OCI-LY7 (cell line): ENCODE results near the gene AREL1. TPM values are rescaled to one million over a fixed set of nuclear protein-coding genes. Genes with fewer than 3 reads are reported as not detected.

Experiments used
- BruUV-seq: library from RNA; stranded (reverse); fragments of 400-500 nt; replicated peaks from 2 replicates; lab custom pipeline; 2021; lab: Mats Ljungman, UMichigan
- CTCF ChIA-PET: fragments of 300-600 bp; sonication (Branson Sonifier 250); formaldehyde crosslinking; loops from one replicate; lab custom pipeline; 2022; ENCODE audit warnings: antibody characterized with exemption; ENCODE audit not compliant: unreplicated experiment; lab: Charles Lee
- POLR2A ChIA-PET: fragments of 300-600 bp; sonication (Branson Sonifier 250); formaldehyde crosslinking; loops from one replicate; lab custom pipeline; 2022; ENCODE audit warnings: antibody characterized with exemption; lab: Charles Lee
- DNase-seq: peaks from one replicate; pipeline ENCODE4 v3.0.0-alpha.2; 2015; ENCODE audit warnings: low spot score
- H2AFZ ChIP-seq: fragments of 200-600 bp; sonication (generic), shearing (Covaris generic); 2 replicates; pipeline ENCODE4 v1.6.1; 2014; ENCODE audit warnings: mild to moderate bottlenecking, antibody characterized with exemption, low read length, moderate library complexity
- H3K27ac ChIP-seq: fragments of 200-600 bp; sonication (generic); 2 replicates; pipeline ENCODE4 v1.5.1; 2014; ENCODE audit warnings: mixed run types, low read depth, mild to moderate bottlenecking, moderate library complexity, low read length, inconsistent platforms; ENCODE audit not compliant: poor library complexity, severe bottlenecking
- H3K36me3 ChIP-seq: fragments of 200-600 bp; sonication (generic); 2 replicates; pipeline ENCODE4 v1.6.1; 2014; ENCODE audit warnings: mild to moderate bottlenecking, antibody characterized with exemption, low read length, moderate library complexity, mixed read lengths; ENCODE audit not compliant: insufficient read depth
- H3K4me1 ChIP-seq: fragments of 200-600 bp; sonication (generic); 2 replicates; pipeline ENCODE4 v1.5.1; 2014; ENCODE audit warnings: mild to moderate bottlenecking, low read length; ENCODE audit not compliant: insufficient read depth, poor library complexity, severe bottlenecking
- H3K4me2 ChIP-seq: fragments of 200-600 bp; sonication (generic); 2 replicates; pipeline ENCODE4 v1.6.1; 2014; ENCODE audit warnings: mild to moderate bottlenecking, low read length
- H3K4me3 ChIP-seq: fragments of 200-600 bp; sonication (generic); 2 replicates; pipeline ENCODE4 v1.5.1; 2014; ENCODE audit warnings: mild to moderate bottlenecking, low read depth, low read length; ENCODE audit not compliant: poor library complexity, severe bottlenecking
- H3K79me2 ChIP-seq: fragments of 200-600 bp; sonication (generic); 2 replicates; pipeline ENCODE4 v1.6.1; 2016; ENCODE audit warnings: low read depth, mild to moderate bottlenecking, low read length, moderate library complexity, mixed read lengths; ENCODE audit not compliant: insufficient read depth
- H3K9me2 ChIP-seq: fragments of 200-600 bp; sonication (generic); 2 replicates; pipeline ENCODE4 v1.6.1; 2016; ENCODE audit warnings: mild to moderate bottlenecking, low read length, mixed read lengths; ENCODE audit not compliant: insufficient read depth
- H3K9me3 ChIP-seq: fragments of 200-600 bp; sonication (generic); 2 replicates; pipeline ENCODE4 v1.6.1; 2014; ENCODE audit warnings: mild to moderate bottlenecking, mixed run types, low read length, mixed read lengths
- H4K20me1 ChIP-seq: fragments of 200-600 bp; sonication (generic); 2 replicates; pipeline ENCODE4 v1.6.1; 2014; ENCODE audit warnings: mild to moderate bottlenecking, antibody characterized with exemption, low read length, moderate library complexity, mixed read lengths; ENCODE audit not compliant: insufficient read depth
- CTCF ChIP-seq: fragments of 200-600 bp; sonication (generic); conservative IDR thresholded peaks from 2 replicates; pipeline ENCODE4 v1.5.1; 2014; ENCODE audit warnings: mild to moderate bottlenecking, antibody characterized with exemption, low read length, moderate library complexity, mixed read lengths
- EZH2phosphoT487 ChIP-seq: fragments of 200-600 bp; sonication (generic); IDR thresholded peaks from 2 replicates; pipeline ENCODE4 v1.6.1; 2018; ENCODE audit warnings: low read depth, borderline replicate concordance, mild to moderate bottlenecking, mixed run types, antibody characterized with exemption, low read length, moderate library complexity, mixed read lengths
- intact Hi-C: fragments of 100-400 bp; cut with micrococcal nuclease; formaldehyde crosslinking; loops from one replicate; pipeline ENCODE4 v1.10.0; 2022; ENCODE audit not compliant: unreplicated experiment
- total RNA-seq, 2 experiments: library from RNA; depleted of rRNA in 1 of 2; stranded (reverse); fragments of >200 nt in 1 of 2; shearing (Covaris generic) in 1 of 2; gene quantifications; 2 replicates each; pipeline ENCODE4 v1.2.3, GENCODE V29; 2014 to 2022

The AREL1 gene
- total RNA-seq, 2 experiments from 2014 or later: 30.5 to 37.8 TPM

DNA sequence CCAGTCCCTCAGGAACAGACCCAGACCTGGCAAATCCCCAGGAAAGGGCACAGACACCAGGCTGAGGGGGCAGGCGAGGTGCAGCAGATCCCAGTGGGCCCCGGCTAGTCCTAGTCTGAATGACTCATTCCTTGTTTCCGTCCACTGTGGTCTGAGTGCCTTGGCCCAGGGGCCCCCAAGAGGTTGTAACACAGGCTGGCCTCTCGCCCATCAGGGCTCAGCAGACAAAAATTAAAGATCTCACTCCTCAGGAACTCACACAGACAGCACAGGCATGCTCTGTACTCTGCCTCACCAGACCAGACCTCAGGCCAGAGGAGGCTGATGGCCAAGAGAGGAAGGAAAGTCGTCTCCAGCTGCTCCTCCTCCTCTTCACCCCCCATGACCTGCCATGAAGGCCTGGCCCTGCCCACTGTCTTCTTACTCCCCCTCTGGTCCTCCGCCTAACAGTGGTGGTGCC, 93.2 kb downstream of the AREL1 start:
- Histone ChIP-seq H3K79me2 (no peaks in the 10 kb centered on the region), H3K27ac (no peak overlapping the region), H3K9me3 (no peaks in the 10 kb centered on the region), H3K9me2 (no peaks in the 10 kb centered on the region), H3K36me3 (no peaks in the 10 kb centered on the region), H3K4me3 (no peak overlapping the region), H2AFZ (no peak overlapping the region), H3K4me2 (no peak overlapping the region), H3K4me1 (peaks cover 22% of the 10 kb centered on the region), H4K20me1 (no peaks in the 10 kb centered on the region)
- TF ChIP-seq EZH2phosphoT487 (no peak), CTCF (no peak)
- ChIA-PET CTCF (interaction anchor here (1.0 to 2.6 kb wide), 2 partner anchors 11 to 47 kb away, joined by 4 to 10 read pairs; no protein-coding TSS in a partner anchor), POLR2A (interaction anchor here (1.3 kb wide), 1 partner anchor 8 kb away, joined by 3 read pairs; no protein-coding TSS in a partner anchor)
- no peak for DNase-seq
- BruUV-seq: no TSS peak
- intact Hi-C loops: no loop called here

- H2AFZ ChIP-seq: peak overlapping the region; percentile 87
- H3K9me2 ChIP-seq: no peaks in the 10 kb centered on the region
- no peaks in the 10 kb centered on the region for H3K36me3 ChIP-seq
- peaks cover 27% of the 10 kb centered on the region for H3K4me1 ChIP-seq
- H3K9me3 ChIP-seq: no peaks in the 10 kb centered on the region
- no TSS peak for BruUV-seq
- no peaks in the 10 kb centered on the region for H4K20me1 ChIP-seq
- peak; percentile 53 for DNase-seq
- no peak overlapping the region for H3K27ac ChIP-seq
- intact Hi-C loops: no loop called here
- no peak overlapping the region for H3K4me3 ChIP-seq
- no peaks in the 10 kb centered on the region for H3K79me2 ChIP-seq
- CTCF ChIA-PET: interaction anchor here (0.8 to 2.6 kb wide), 3 partner anchors 9 to 45 kb away, joined by 4 to 10 read pairs (median 5); no protein-coding TSS in a partner anchor
- POLR2A ChIA-PET: interaction anchor here (0.5 to 3.1 kb wide), 6 partner anchors 9 to 1554 kb away, joined by 3 to 8 read pairs (median 4); no protein-coding TSS in a partner anchor
- no peak for TF ChIP-seq CTCF
- no peak for TF ChIP-seq EZH2phosphoT487
- peak overlapping the region; percentile 39 for H3K4me2 ChIP-seq
Observed at GRCh38 chr14:74618078-74618952, 94.6 kb downstream of the AREL1 start.
